ENCODE data around the gene TWF1.
A peak's percentile ranks its signal among the peaks of the same experiment; 100 is the strongest.
"Not testable (repeated sequence)": the region's sequence is repeated elsewhere in the genome, so short reads cannot be mapped to it uniquely, and the experiment has no call there.

Gene TWF1

GRCh38 chr12:43797561-43798217 lies 8.4 kb downstream of the TWF1 start:
- DNase-seq, result no peak

- DNase-seq, result no peak
Observed at GRCh38 chr12:43795716-43796280, 10.3 kb downstream of the TWF1 start.

DNA sequence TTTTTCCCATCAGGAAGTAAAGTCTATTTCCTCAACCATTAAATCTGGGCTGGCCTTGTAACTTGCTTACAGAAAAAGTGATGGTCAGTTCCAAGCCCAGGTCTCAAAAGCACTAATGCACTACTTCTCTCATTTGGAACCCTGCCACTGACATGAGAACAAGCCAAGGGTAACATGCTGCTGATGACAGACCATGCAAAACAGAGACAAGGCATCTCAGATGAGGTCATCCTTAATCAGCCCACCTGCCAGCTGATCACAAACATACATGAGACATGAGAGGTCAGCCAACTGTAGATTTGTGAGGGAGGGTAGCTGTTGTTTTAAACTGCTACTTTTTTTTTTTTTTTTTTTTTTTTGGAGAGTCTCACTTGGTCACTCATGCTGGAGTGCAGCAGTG lies 16.2 kb downstream of the TWF1 start:
- no peak for DNase-seq

GRCh38 chr12:43786899-43787693 lies 19.0 kb downstream of the TWF1 start:
- no peak for DNase-seq

DNA sequence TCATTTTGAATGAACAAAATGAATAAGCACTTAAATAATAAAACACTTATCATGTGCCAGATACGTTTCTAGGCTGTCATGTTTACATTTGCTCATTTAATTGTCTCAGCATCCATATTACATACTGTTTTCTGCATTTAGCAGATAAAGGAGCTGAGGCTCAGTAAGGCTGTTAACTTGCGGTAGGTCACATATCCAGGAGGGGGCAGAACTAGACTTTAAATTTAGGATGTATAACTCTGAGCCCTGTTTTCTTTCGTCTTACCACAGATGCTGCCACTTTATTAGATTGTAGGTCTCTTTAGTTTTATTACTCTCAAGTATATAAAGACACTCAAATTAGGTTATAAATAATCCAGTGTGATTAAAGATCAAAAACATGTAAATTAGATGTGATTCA lies 29.6 kb downstream of the TWF1 start:
- DNase-seq, result no peak

- no peak for DNase-seq
Observed at GRCh38 chr12:43766291-43766690, 39.8 kb downstream of the TWF1 start.

DNA sequence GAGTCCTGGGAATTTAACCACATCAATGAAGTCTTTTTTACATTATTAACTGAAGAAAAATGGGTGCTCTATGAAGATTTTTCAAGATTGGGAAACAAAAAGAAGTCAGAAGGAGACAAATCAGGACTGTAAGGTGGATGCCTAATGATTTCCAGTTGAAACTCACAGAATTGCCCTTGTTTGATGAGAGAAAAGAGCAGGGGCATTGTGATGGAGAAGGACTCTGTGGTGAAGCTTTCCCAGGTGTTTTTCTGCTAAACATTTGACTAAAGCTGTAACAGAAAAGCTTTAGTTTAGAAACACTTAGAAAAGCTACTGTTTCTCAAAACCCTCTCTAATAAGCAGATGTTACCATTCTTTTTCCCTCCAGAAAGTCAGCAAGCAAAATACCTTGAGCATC lies 41.6 kb downstream of the TWF1 start:
- no peak for DNase-seq

GRCh38 chr12:43763769-43764168 lies 42.3 kb downstream of the TWF1 start:
- no peak for DNase-seq

- DNase-seq, result no peak
Observed at GRCh38 chr12:43762596-43762995, 43.5 kb downstream of the TWF1 start.

GRCh38 chr12:43761500-43761899 lies 44.6 kb downstream of the TWF1 start:
- DNase-seq, result no peak

DNA sequence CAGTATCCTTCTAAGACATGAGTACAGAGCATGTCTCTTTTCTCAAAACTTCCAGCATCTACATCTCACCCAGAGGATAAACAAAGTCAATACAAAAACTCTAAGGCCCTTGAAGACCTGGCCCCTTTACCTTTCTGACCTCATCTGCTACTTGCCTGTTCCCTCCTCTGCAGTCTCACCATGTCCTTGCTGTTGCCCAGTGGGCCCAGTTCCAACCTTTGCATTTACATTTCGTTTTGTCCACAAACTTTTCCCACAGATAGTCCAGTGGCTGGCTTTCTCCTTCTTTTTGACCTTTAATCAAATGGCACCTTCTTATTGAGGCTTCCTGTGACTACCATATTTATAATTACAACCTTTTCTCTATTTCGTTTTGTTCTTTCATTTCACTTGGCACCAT lies 45.7 kb downstream of the TWF1 start:
- DNase-seq, result no peak

GRCh38 chr12:43758728-43759563 lies 47.2 kb downstream of the TWF1 start, which contains the start of the genes IRAK4 and PUS7L:
IRAK4 (plus strand) TSS chr12:43758951; CDS start chr12:43768112, 9,161 bp downstream.
PUS7L (minus strand) TSS chr12:43758790; CDS start chr12:43755245, 3,545 bp downstream.
- peak; percentile 95 for DNase-seq

DNA sequence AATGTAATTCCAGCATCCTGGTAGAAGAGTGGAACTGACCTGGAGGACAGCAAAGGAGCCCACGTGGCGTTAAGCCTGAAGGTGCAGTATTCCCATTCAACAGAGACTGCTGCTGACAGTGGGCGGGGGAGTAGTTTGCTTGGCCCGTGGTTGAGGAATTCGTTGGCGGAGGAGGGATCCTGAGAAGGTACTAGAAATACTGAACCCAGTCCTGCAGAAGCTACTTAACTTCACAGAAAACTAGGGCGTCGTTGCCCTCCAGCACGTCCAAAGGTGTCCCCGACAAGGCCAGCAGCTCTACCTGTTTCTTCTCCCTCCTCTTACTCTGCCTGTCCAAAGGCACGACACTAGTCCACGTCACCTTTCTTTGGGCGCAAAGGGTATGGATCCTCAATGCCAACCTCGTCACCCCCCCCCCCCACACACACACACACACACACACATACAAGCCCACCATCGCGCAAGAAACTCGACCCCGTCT lies 47.8 kb downstream of the TWF1 start:
- no peak for DNase-seq

DNA sequence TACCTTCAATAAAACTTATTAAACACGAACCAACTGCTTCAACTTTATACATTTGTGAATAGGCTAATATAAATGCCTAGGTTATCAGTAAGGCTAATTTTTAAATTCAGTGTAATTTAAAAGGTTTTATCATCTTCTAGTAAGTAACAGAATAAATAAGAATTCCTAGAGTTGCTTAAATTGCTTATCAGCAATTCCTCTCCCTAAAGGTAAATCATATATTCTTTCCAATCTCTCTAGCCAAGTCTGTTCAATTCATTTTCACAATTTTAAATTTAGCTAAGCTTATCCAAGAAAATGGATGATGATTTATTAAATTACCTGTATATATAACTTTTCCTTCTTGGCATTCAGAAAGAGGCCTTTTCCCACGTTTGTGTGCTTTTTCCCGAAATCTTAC lies 52.1 kb downstream of the TWF1 start:
- DNase-seq, result no peak

DNA sequence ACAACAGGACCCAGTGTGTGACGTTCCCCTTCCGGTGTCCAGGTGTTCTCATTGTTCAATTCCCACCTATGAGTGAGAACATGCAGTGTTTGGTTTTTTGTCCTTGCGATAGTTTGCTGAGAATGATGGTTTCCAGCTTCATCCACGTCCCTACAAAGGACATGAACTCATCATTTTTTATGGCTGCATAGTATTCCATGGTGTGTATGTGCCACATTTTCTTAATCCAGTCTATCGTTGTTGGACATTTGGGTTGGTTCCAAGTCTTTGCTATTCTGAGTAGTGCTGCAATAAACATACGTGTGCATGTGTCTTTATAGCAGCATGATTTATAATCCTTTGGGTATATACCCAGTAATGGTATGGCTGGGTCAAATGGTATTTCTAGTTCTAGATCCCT lies 54.8 kb downstream of the TWF1 start:
- DNase-seq, result not testable (repeated sequence)

DNA sequence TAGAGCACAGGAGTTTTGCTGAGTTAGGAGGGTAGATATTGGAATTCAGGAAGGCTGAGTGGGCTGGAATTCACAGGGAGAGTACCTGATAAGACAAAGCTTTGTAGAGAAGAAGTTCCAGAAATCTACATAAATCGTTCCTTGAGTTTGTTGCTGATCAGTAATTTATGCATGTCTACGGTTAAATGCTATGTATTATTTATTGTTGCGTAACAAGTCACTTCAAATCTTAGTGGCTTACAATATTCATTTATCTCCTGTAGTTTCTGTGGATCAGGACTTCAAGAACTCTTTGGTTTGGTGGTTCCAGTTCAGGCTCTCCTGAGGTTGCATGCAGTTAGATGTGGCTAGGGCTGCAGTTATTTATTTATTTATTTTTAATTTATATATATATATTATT lies 55.3 kb downstream of the TWF1 start:
- no peak for DNase-seq

DNA sequence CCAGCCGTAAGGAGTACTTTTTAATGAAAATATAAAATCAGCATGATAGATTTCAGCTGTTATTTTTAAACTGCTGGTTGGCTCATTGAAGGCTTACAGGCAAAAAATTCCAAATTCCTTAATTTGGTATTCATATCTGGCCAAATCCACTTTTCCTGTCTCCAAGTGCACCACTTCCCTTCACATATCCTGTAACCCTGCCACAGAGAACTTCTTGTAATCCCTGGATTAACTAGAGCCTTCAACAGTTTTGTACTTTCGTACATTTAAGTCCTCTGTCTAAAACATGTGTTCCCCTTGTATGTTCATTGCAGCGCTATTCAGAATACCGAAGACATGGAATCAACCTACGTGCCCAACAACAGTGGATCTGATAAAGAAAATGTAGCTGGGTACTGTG lies 57.1 kb downstream of the TWF1 start:
- no peak for DNase-seq

DNA sequence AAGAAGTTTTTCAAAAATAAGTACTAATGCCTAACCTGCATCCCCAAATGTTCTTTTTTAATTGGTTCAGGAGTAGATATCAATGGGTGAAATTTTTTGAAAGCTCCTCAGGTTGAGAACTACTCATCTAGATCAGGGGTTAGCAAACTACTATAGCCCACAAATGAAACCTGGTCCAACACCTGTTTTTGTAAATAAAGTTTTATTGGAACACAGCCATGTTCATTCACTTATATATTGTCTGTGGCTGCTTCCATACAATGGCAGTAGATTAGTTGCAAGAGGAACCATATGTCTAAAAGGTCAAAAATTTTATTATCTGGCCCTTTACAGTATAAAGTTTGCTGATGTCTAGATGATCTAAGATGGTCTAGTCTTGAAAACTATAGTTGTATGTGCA lies 61.3 kb downstream of the TWF1 start:
- no peak for DNase-seq

Measured in NCI-H2107 (cell line).